HL-60 (cell line): Measurements from ENCODE around the gene MKS1.

ENCODE experiments used
- DNase-seq, 2 experiments: peaks; one replicate each; pipeline ENCODE4 v3.0.0-alpha.2; 2010 to 2020; ENCODE audit warnings: low read depth in 1 of 2, low spot score in 1 of 2
- H3K27ac ChIP-seq: fragments of 250-450 bp; sonication (Bioruptor Pico); replicated peaks from 2 replicates; pipeline ENCODE4 v1.5.1; 2020; ENCODE audit warnings: mild to moderate bottlenecking, moderate library complexity
- H3K27me3 ChIP-seq: fragments of 250-450 bp; sonication (Bioruptor Pico); 2 replicates; pipeline ENCODE4 v1.5.1; 2021; ENCODE audit warnings: mild to moderate bottlenecking, moderate library complexity; ENCODE audit not compliant: insufficient read depth, poor library complexity, severe bottlenecking
- H3K4me3 ChIP-seq: replicated peaks from 2 replicates; pipeline ENCODE4 v1.5.1; 2011; ENCODE audit warnings: mild to moderate bottlenecking, control low read depth, low read length; ENCODE audit not compliant: insufficient read depth
- GABPA ChIP-seq: IDR thresholded peaks from 2 replicates; pipeline ENCODE4 v1.6.1; 2012; ENCODE audit warnings: low read depth
- POLR2AphosphoS5 ChIP-seq: IDR thresholded peaks from 2 replicates; pipeline ENCODE4 v1.6.1; 2012; ENCODE audit warnings: low read depth
- REST ChIP-seq: IDR thresholded peaks from 2 replicates; pipeline ENCODE4 v1.6.1; 2012; ENCODE audit warnings: low read depth; ENCODE audit not compliant: insufficient replicate concordance
- SPI1 ChIP-seq: IDR thresholded peaks from 2 replicates; pipeline ENCODE4 v1.6.1; 2012; ENCODE audit warnings: low read depth, mild to moderate bottlenecking, borderline replicate concordance
- TF ChIP-seq, protein P1 (sequence below): IDR thresholded peaks from one replicate; pipeline ENCODE4 v1.5.1; 2011; ENCODE audit warnings: low read length, control low read depth, inconsistent platforms; ENCODE audit not compliant: insufficient read depth

The MKS1 gene

DNA sequence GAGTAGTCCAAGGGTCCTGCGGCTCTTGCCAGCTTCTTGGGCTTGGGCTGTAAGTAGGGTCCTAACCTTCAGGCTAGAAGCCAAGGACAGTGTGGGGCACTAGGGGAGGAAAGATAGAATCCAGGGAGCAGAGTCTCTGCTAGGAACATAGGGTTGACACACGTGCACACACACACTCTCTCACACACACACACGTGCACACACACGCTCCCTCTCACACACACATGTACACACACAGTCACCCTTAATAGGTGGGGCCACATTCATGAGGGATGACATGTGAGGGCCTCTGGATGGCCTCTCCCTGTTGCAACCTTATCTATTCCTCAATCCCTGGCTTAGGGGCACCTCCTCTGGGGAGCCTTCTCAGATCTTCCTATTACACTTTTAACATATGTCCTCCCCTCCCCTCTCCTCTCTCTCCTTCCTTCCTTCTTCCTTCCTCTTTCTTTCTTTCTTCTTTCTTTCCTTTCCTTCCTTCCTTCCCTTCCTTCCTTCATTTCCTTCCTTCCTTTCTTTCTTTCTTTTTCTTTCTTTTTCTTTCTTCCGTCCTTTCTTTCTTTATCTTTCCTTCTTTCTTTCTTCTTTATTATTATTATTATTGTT lies 23.4 kb downstream of the MKS1 start:
- TF ChIP-seq, protein P1, sequence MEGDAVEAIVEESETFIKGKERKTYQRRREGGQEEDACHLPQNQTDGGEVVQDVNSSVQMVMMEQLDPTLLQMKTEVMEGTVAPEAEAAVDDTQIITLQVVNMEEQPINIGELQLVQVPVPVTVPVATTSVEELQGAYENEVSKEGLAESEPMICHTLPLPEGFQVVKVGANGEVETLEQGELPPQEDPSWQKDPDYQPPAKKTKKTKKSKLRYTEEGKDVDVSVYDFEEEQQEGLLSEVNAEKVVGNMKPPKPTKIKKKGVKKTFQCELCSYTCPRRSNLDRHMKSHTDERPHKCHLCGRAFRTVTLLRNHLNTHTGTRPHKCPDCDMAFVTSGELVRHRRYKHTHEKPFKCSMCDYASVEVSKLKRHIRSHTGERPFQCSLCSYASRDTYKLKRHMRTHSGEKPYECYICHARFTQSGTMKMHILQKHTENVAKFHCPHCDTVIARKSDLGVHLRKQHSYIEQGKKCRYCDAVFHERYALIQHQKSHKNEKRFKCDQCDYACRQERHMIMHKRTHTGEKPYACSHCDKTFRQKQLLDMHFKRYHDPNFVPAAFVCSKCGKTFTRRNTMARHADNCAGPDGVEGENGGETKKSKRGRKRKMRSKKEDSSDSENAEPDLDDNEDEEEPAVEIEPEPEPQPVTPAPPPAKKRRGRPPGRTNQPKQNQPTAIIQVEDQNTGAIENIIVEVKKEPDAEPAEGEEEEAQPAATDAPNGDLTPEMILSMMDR: no peak
- no peak for TF ChIP-seq REST
- TF ChIP-seq SPI1: no peak
- no peak for TF ChIP-seq GABPA
- TF ChIP-seq POLR2AphosphoS5: no peak
- H3K27me3 ChIP-seq: no peaks in the 10 kb centered on the region
- H3K4me3 ChIP-seq: no peak overlapping the region
- DNase-seq: no peak
- H3K27ac ChIP-seq: no peak overlapping the region

DNA sequence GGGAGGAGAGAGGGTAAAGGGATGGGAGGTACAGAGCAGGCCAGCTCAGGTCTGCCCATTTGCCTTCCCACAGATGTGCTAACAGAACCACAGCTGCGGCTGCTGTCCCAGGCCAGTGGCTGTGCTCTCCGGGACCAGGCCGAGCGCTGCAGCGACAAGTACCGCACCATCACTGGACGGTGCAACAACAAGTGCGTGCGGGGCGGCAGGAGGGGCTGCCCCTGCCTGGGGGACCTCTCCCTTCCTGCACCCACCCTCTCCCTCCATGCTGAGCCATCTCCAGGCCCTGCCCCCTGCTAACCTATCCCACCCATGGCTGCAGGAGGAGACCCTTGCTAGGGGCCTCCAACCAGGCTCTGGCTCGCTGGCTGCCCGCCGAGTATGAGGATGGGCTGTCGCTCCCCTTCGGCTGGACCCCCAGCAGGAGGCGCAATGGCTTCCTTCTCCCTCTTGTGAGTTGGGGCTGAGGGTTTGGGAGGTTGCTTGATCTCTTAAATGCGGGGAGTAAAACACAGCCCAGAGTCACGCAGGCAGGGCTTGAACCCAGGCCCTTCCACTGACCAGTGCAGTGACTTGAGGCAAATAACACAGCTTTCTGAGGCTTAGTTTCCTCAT lies 25.3 kb downstream of the MKS1 start:
- TF ChIP-seq, protein P1: no peak
- TF ChIP-seq POLR2AphosphoS5 (no peak), REST (no peak), GABPA (no peak), SPI1 (no peak)
- no peak overlapping the region for H3K4me3 ChIP-seq
- H3K27me3 ChIP-seq: no peaks in the 10 kb centered on the region
- no peak for DNase-seq
- H3K27ac ChIP-seq: no peak overlapping the region

DNA sequence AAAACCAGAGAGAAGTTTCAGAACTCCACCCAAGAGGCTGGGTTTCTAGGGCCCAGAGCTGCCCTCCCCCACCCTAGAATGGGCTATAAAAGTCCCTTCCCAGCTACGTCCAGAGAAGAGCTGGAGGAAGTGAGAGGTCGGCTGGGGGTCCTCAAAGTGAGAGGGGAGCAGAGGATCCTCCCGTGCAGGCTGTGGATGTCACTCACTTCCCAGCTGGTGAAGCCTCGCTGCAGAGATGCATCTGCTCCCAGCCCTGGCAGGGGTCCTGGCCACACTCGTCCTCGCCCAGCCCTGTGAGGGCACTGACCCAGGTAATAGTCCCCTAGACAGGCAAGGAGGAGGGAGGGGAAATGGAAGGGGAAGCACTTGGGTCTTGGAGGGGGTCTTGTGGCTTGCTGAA lies 26.4 kb downstream of the MKS1 start, which contains the start of gene EPX:
Gene EPX (plus strand): TSS at position 115 of the 400 bp plus-strand sequence. CDS start 121 bp downstream, at position 236.
- Histone ChIP-seq H3K27me3 (no peaks in the 10 kb centered on the region), H3K27ac (no peak within 1 kb of the TSS), H3K4me3 (no peak within 1 kb of the TSS)
- TF ChIP-seq REST (no peak), SPI1 (no peak), GABPA (no peak), POLR2AphosphoS5 (no peak)
- TF ChIP-seq, protein P1: no peak
- DNase-seq: no peak
